ENCODE results near the gene CECR2. TPM values are rescaled to one million over a fixed set of nuclear protein-coding genes. Genes with fewer than 3 reads are reported as not detected.
A peak's percentile ranks its signal among the peaks of the same experiment; 100 is the strongest.

CECR2 gene
- total RNA-seq, 1 donor from 2014 or later = 25.3 TPM

DNA sequence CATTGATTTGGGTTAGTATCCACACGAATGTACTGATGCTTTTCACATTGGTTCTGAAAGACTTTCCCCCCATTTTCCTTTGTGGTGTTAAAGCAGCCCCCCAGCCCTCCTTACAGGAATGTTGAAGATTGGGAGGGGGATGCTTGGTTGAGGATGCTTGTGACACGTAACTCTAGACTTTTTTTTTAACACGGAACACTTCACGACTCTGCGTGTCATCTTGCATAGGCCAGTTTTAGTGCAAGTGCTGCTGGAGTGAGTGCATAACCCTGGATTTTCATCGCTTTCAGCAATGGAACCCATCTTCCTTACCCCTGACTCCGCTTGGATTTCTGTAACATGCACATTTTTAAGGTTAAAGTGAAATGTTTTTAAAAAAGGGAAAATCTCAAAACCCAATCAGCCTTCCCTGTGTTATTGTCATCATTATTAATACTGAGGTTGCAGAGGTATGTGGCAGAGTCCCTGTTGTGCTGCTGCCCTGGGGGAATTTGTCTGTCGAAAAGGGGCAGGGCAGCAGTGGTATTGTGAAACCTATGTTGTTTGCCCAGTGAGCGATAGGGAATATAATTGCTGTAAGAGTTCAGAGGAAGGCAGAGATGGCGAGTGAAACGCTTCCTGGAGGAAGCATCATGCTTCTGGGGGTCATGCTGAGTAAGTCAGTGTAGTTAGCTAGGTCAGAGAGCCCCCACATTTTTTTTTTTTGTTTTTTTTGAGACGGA lies 12.1 kb downstream of the CECR2 start:
- TF ChIP-seq, protein P1, sequence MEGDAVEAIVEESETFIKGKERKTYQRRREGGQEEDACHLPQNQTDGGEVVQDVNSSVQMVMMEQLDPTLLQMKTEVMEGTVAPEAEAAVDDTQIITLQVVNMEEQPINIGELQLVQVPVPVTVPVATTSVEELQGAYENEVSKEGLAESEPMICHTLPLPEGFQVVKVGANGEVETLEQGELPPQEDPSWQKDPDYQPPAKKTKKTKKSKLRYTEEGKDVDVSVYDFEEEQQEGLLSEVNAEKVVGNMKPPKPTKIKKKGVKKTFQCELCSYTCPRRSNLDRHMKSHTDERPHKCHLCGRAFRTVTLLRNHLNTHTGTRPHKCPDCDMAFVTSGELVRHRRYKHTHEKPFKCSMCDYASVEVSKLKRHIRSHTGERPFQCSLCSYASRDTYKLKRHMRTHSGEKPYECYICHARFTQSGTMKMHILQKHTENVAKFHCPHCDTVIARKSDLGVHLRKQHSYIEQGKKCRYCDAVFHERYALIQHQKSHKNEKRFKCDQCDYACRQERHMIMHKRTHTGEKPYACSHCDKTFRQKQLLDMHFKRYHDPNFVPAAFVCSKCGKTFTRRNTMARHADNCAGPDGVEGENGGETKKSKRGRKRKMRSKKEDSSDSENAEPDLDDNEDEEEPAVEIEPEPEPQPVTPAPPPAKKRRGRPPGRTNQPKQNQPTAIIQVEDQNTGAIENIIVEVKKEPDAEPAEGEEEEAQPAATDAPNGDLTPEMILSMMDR (conservative IDR thresholded peaks at IDR 0.05) = no peak
- Mint-ChIP-seq H3K9me3 (no peaks in the 10 kb centered on the region), H3K27me3 (no peaks in the 10 kb centered on the region), H3K36me3 (peaks cover 10% of the 10 kb centered on the region), H3K27ac (peak overlapping the region; percentile 80), H3K4me3 (peak overlapping the region; percentile 8), H3K4me1 (ENCODE audit: unreplicated experiment) (peaks cover 53% of the 10 kb centered on the region)
- DNase-seq (ENCODE audit: extremely low spot score, unreplicated experiment) = no peak

GRCh38 chr22:17384612-17385330 lies 15.5 kb downstream of the CECR2 start:
- no peaks in the 10 kb centered on the region for H3K27me3 Mint-ChIP-seq
- peaks cover 19% of the 10 kb centered on the region for H3K36me3 Mint-ChIP-seq
- no peak overlapping the region for H3K4me3 Mint-ChIP-seq
- no peaks in the 10 kb centered on the region for H3K9me3 Mint-ChIP-seq
- H3K4me1 Mint-ChIP-seq (ENCODE audit: unreplicated experiment) = peaks cover 41% of the 10 kb centered on the region
- no peak for DNase-seq (ENCODE audit: extremely low spot score, unreplicated experiment)
- TF ChIP-seq, protein P1 (conservative IDR thresholded peaks at IDR 0.05) = no peak
- H3K27ac Mint-ChIP-seq = no peak overlapping the region

- H3K27me3 Mint-ChIP-seq = no peaks in the 10 kb centered on the region
- H3K27ac Mint-ChIP-seq = peak overlapping the region; percentile 68
- DNase-seq (ENCODE audit: extremely low spot score, unreplicated experiment) = no peak
- H3K4me3 Mint-ChIP-seq = no peak overlapping the region
- peaks cover 22% of the 10 kb centered on the region for H3K4me1 Mint-ChIP-seq (ENCODE audit: unreplicated experiment)
- no peaks in the 10 kb centered on the region for H3K9me3 Mint-ChIP-seq
- TF ChIP-seq, protein P1 (conservative IDR thresholded peaks at IDR 0.05) = no peak
- H3K36me3 Mint-ChIP-seq = peaks cover 16% of the 10 kb centered on the region
Measured at GRCh38 chr22:17387356-17387755, 18.1 kb downstream of the CECR2 start.

DNA sequence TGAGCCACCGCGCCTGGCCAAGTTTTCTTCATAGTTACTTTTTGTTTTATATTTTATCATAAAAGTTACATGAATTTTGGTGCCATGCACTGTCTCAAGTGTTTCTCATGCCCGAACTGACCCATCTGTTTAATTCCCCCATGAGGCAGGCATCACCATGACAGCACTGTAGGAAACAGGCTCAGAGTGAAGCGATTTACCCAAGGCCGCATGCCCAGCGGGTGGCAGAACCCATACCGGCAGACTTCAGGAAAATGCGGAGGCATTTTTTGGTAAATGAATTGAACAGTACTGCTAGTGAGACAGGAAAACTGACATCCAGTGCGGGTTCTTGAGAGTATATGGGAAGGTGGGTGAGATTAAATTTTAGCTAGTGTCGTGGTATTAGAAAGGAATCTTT lies 19.0 kb downstream of the CECR2 start:
- no peak overlapping the region for H3K27ac Mint-ChIP-seq
- no peak for DNase-seq (ENCODE audit: extremely low spot score, unreplicated experiment)
- no peaks in the 10 kb centered on the region for H3K27me3 Mint-ChIP-seq

GRCh38 chr22:17390087-17390486 lies 20.8 kb downstream of the CECR2 start:
- Mint-ChIP-seq H3K4me3 (no peak overlapping the region), H3K4me1 (ENCODE audit: unreplicated experiment) (peaks cover 22% of the 10 kb centered on the region), H3K27me3 (no peaks in the 10 kb centered on the region), H3K9me3 (no peaks in the 10 kb centered on the region), H3K36me3 (peaks cover 16% of the 10 kb centered on the region), H3K27ac (no peak overlapping the region)
- DNase-seq (ENCODE audit: extremely low spot score, unreplicated experiment) = no peak
- TF ChIP-seq, protein P1 (conservative IDR thresholded peaks at IDR 0.05) = no peak

More for the DNA sequence above, 19.0 kb downstream of the CECR2 start:
- TF ChIP-seq, protein P1 (conservative IDR thresholded peaks at IDR 0.05) = no peak
- H3K9me3 Mint-ChIP-seq = no peaks in the 10 kb centered on the region
- peaks cover 22% of the 10 kb centered on the region for H3K4me1 Mint-ChIP-seq (ENCODE audit: unreplicated experiment)
- no peak overlapping the region for H3K4me3 Mint-ChIP-seq
- peaks cover 16% of the 10 kb centered on the region for H3K36me3 Mint-ChIP-seq

Measured in type B pancreatic cell (in vitro differentiated cells).